ENCODE data around the gene PEDS1. TPM values are rescaled to one million over a fixed set of nuclear protein-coding genes. Genes with fewer than 3 reads are reported as not detected.

PEDS1 gene
- total and polyA plus RNA-seq, 2 of the 13 experiments (the other 11 are each of a cell fraction or from before 2014, with no cell fraction given), result 30.5 to 93.9 TPM

DNA sequence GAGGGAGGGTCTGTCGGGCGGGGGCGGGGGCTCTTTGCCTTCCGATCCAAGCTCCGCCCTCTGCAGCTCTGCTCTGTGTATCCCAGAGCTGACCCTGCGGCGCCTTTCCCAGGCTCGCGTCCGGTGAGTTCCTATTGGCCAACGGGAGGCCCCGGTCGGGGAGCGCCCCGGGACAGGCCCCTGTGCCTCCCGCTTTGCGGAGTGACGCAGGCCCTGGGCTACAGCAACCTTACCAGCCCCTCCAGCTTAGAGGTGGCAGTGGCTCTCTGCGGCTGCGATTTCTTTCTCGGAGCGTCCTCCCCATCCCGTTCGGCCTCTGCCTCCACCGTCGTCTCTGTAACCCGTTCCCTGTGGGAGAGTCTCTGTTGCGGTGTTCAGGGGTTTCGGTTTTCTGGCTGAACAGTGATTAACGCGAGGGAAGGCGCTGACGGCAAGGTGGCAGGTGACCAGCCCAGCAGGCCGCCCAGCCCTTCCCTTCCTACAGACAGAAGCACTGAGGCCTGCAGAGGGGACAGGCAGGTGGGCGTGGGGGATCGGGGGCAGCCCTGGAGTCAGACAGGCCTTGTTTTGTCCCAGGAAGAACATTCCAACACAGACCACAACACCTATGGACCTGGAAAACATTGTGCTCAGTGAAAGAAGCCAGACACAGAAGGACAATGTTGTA is 19.0 kb upstream of the PEDS1 start (continued):
- TF ChIP-seq, protein P1, sequence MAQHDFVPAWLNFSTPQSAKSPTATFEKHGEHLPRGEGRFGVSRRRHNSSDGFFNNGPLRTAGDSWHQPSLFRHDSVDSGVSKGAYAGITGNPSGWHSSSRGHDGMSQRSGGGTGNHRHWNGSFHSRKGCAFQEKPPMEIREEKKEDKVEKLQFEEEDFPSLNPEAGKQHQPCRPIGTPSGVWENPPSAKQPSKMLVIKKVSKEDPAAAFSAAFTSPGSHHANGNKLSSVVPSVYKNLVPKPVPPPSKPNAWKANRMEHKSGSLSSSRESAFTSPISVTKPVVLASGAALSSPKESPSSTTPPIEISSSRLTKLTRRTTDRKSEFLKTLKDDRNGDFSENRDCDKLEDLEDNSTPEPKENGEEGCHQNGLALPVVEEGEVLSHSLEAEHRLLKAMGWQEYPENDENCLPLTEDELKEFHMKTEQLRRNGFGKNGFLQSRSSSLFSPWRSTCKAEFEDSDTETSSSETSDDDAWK (CRISPR knock-in tag; IDR thresholded peaks at IDR 0.05), result no peak
- TF ChIP-seq PHF5A (CRISPR knock-in tag; IDR thresholded peaks at IDR 0.05; ENCODE audit: low read depth, unreplicated experiment) (peak; percentile 59), ZFP36 (IDR thresholded peaks at IDR 0.05; ENCODE audit: borderline replicate concordance, low read depth, low read length, partially characterized antibody) (no peak), HIVEP1 (CRISPR knock-in tag; IDR thresholded peaks at IDR 0.05) (peak; percentile 99), ZFP82 (CRISPR knock-in tag; IDR thresholded peaks at IDR 0.05; ENCODE audit: borderline replicate concordance) (no peak), SKI (IDR thresholded peaks at IDR 0.05; ENCODE audit: partially characterized antibody) (no peak), TCF7L2 (IDR thresholded peaks at IDR 0.05; ENCODE audit: low read depth, low read length) (no peak), SMAD9 (CRISPR knock-in tag; IDR thresholded peaks at IDR 0.05) (peak; percentile 76; the same call in 1 of the 2 replicates), ZNF558 (CRISPR knock-in tag; IDR thresholded peaks at IDR 0.05; ENCODE audit: borderline replicate concordance) (peak; percentile 84; the same call in 1 of the 2 replicates), ZNF678 (CRISPR knock-in tag; IDR thresholded peaks at IDR 0.05) (peak; percentile 96), ZNF83 (CRISPR knock-in tag; IDR thresholded peaks at IDR 0.05; ENCODE audit: borderline replicate concordance) (peak; percentile 94; the same call in 1 of the 2 replicates), RFX3 (CRISPR knock-in tag; IDR thresholded peaks at IDR 0.05) (no peak), MTA3 (CRISPR knock-in tag; IDR thresholded peaks at IDR 0.05) (no peak), NAIF1 (CRISPR knock-in tag; IDR thresholded peaks at IDR 0.05; ENCODE audit: borderline replicate concordance) (peak; percentile 79; the same call in 1 of the 2 replicates), FOXK2 (IDR thresholded peaks at IDR 0.05) (no peak; the same call in 1 of the 2 replicates), ZNF777 (CRISPR knock-in tag; IDR thresholded peaks at IDR 0.05) (peak; percentile 75), ZNF260 (CRISPR knock-in tag; IDR thresholded peaks at IDR 0.05; ENCODE audit: borderline replicate concordance, low read depth) (0 out of 2 replicates have a peak, but pooled peaks have one; percentile 66), TOPORS (CRISPR knock-in tag; IDR thresholded peaks at IDR 0.05) (peak; percentile 51; the same call in 1 of the 2 replicates)
- TF ChIP-seq, protein P2, sequence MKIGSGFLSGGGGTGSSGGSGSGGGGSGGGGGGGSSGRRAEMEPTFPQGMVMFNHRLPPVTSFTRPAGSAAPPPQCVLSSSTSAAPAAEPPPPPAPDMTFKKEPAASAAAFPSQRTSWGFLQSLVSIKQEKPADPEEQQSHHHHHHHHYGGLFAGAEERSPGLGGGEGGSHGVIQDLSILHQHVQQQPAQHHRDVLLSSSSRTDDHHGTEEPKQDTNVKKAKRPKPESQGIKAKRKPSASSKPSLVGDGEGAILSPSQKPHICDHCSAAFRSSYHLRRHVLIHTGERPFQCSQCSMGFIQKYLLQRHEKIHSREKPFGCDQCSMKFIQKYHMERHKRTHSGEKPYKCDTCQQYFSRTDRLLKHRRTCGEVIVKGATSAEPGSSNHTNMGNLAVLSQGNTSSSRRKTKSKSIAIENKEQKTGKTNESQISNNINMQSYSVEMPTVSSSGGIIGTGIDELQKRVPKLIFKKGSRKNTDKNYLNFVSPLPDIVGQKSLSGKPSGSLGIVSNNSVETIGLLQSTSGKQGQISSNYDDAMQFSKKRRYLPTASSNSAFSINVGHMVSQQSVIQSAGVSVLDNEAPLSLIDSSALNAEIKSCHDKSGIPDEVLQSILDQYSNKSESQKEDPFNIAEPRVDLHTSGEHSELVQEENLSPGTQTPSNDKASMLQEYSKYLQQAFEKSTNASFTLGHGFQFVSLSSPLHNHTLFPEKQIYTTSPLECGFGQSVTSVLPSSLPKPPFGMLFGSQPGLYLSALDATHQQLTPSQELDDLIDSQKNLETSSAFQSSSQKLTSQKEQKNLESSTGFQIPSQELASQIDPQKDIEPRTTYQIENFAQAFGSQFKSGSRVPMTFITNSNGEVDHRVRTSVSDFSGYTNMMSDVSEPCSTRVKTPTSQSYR (CRISPR knock-in tag; IDR thresholded peaks at IDR 0.05; ENCODE audit: borderline replicate concordance), result no peak
- TF ChIP-seq, protein P3, sequence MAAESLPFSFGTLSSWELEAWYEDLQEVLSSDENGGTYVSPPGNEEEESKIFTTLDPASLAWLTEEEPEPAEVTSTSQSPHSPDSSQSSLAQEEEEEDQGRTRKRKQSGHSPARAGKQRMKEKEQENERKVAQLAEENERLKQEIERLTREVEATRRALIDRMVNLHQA (CRISPR knock-in tag; IDR thresholded peaks at IDR 0.05), result no peak
- TF ChIP-seq, protein P4, sequence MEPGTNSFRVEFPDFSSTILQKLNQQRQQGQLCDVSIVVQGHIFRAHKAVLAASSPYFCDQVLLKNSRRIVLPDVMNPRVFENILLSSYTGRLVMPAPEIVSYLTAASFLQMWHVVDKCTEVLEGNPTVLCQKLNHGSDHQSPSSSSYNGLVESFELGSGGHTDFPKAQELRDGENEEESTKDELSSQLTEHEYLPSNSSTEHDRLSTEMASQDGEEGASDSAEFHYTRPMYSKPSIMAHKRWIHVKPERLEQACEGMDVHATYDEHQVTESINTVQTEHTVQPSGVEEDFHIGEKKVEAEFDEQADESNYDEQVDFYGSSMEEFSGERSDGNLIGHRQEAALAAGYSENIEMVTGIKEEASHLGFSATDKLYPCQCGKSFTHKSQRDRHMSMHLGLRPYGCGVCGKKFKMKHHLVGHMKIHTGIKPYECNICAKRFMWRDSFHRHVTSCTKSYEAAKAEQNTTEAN (CRISPR knock-in tag; conservative IDR thresholded peaks at IDR 0.05), result peak; percentile 91
- TF ChIP-seq, protein P5, sequence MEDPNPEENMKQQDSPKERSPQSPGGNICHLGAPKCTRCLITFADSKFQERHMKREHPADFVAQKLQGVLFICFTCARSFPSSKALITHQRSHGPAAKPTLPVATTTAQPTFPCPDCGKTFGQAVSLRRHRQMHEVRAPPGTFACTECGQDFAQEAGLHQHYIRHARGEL (CRISPR knock-in tag; IDR thresholded peaks at IDR 0.05), result peak; percentile 86; the same call in 1 of the 2 replicates

All from HepG2 (cell line).